HepG2 (cell line): ENCODE data around the gene R3HDM4. TPM values are rescaled to one million over a fixed set of nuclear protein-coding genes. Genes with fewer than 3 reads are reported as not detected.

ENCODE experiments used
- AGO1 ChIP-seq: fragments of 200-400 bp; formaldehyde crosslinking; IDR thresholded peaks from 2 replicates; pipeline ENCODE4 v1.6.1; 2017; ENCODE audit warnings: mild to moderate bottlenecking, low read depth, low read length, moderate library complexity; ENCODE audit not compliant: poor library complexity, severe bottlenecking
- ATF7 ChIP-seq, 2 experiments: fragments of 450-650 bp in 1 of 2; sonication (generic) in 1 of 2; formaldehyde crosslinking in 1 of 2; IDR thresholded peaks; 2 replicates each; pipeline versions ENCODE4 v1.4.0 to v1.6.1; 2016 to 2020; ENCODE audit warnings: antibody characterized with exemption in 1 of 2, mild to moderate bottlenecking in 1 of 2, missing genetic modification reagents in 1 of 2
- ATM ChIP-seq: fragments of 450-650 bp; IDR thresholded peaks from 2 replicates; pipeline ENCODE4 v1.7.1; 2017; ENCODE audit warnings: mild to moderate bottlenecking, borderline replicate concordance
- CEBPG ChIP-seq: IDR thresholded peaks from 2 replicates; pipeline ENCODE4 v1.6.1; 2016
- GABPB1 ChIP-seq: IDR thresholded peaks from 2 replicates; pipeline ENCODE4 v1.6.1; 2016; ENCODE audit warnings: mild to moderate bottlenecking, missing genetic modification reagents, moderate library complexity, missing compliant biosample characterization
- KAT7 ChIP-seq: IDR thresholded peaks from 2 replicates; pipeline ENCODE4 v1.6.1; 2018; ENCODE audit warnings: borderline replicate concordance, missing compliant biosample characterization
- KMT2A ChIP-seq: sonication (generic); formaldehyde crosslinking; IDR thresholded peaks from 2 replicates; pipeline ENCODE4 v1.4.0; 2020; ENCODE audit warnings: missing genetic modification reagents
- SIN3A ChIP-seq: IDR thresholded peaks from 2 replicates; pipeline ENCODE4 v1.6.1; 2011; ENCODE audit warnings: low read depth, mild to moderate bottlenecking, control low read depth, low read length, borderline replicate concordance
- SP140L ChIP-seq: sonication (generic); formaldehyde crosslinking; IDR thresholded peaks from 2 replicates; pipeline ENCODE4 v1.4.0; 2020; ENCODE audit warnings: missing genetic modification reagents, borderline replicate concordance
- ZGPAT ChIP-seq: IDR thresholded peaks from 2 replicates; pipeline ENCODE4 v1.6.1; 2016; ENCODE audit warnings: mild to moderate bottlenecking
- ZHX2 ChIP-seq, 2 experiments: sonication (generic) in 1 of 2; formaldehyde crosslinking in 1 of 2; IDR thresholded peaks; 2 replicates each; pipeline versions ENCODE4 v1.6.1 to v1.9.0; 2014 to 2022; ENCODE audit warnings: antibody characterized with exemption in 1 of 2, borderline replicate concordance in 1 of 2, inconsistent platforms in 1 of 2, low read depth in 1 of 2, missing genetic modification reagents in 1 of 2
- ZNF3 ChIP-seq: IDR thresholded peaks from 2 replicates; pipeline ENCODE4 v1.7.0; 2017; ENCODE audit warnings: inconsistent platforms
- ZNF331 ChIP-seq: sonication (generic); formaldehyde crosslinking; IDR thresholded peaks from 2 replicates; pipeline ENCODE4 v1.4.0; 2020; ENCODE audit warnings: missing genetic modification reagents
- ZNF550 ChIP-seq: sonication (generic); formaldehyde crosslinking; IDR thresholded peaks from 2 replicates; pipeline ENCODE4 v1.4.0; 2020; ENCODE audit warnings: mild to moderate bottlenecking, missing genetic modification reagents, borderline replicate concordance
- ZNF572 ChIP-seq: sonication (generic); formaldehyde crosslinking; IDR thresholded peaks from 2 replicates; pipeline ENCODE4 v1.5.1; 2020; ENCODE audit warnings: mild to moderate bottlenecking, missing genetic modification reagents
- ZNF678 ChIP-seq: sonication (generic); formaldehyde crosslinking; IDR thresholded peaks from 2 replicates; pipeline ENCODE4 v1.4.0; 2020; ENCODE audit warnings: mild to moderate bottlenecking, missing genetic modification reagents
- ZNF766 ChIP-seq: sonication (generic); formaldehyde crosslinking; IDR thresholded peaks from 2 replicates; pipeline ENCODE4 v1.5.0; 2020; ENCODE audit warnings: missing genetic modification reagents, borderline replicate concordance
- ZNF841 ChIP-seq: sonication (generic); formaldehyde crosslinking; IDR thresholded peaks from 2 replicates; pipeline ENCODE4 v1.8.1; 2023; ENCODE audit warnings: missing genetic modification reagents, borderline replicate concordance
- polyA plus RNA-seq, 8 experiments: library from polyadenylated mRNA; depleted of rRNA in 3 of 8; stranded (reverse) in 7 of 8; unstranded in 1 of 8; fragments of >200 nt; fragmentation: Illumina TruSeq in 4 of 8; extraction: Trizol in 4 of 8; gene quantifications; 2 replicates each; pipeline versions ENCODE4 v1.2.1 to v1.2.3, GENCODE V29; 2011 to 2016; ENCODE audit warnings: low read depth in 4 of 8, missing spikeins in 1 of 8, mixed read lengths in 1 of 8; ENCODE audit not compliant: insufficient read depth in 1 of 8
- total RNA-seq, 5 experiments: library from RNA; depleted of rRNA; stranded (reverse); fragments of >200 nt; fragmentation: Illumina TruSeq; extraction: Trizol; gene quantifications; 2 replicates each; pipeline ENCODE4 v1.2.3, GENCODE V29; 2016; ENCODE audit warnings: low read depth in 1 of 5
- TF ChIP-seq, protein P1 (sequence below): sonication (generic); formaldehyde crosslinking; IDR thresholded peaks from 2 replicates; pipeline ENCODE4 v1.5.0; 2020; ENCODE audit warnings: mild to moderate bottlenecking, missing genetic modification reagents

R3HDM4 gene
- total and polyA plus RNA-seq, 2 of the 13 experiments (the other 11 are each of a cell fraction or from before 2014, with no cell fraction given): 26.2 to 26.9 TPM

DNA sequence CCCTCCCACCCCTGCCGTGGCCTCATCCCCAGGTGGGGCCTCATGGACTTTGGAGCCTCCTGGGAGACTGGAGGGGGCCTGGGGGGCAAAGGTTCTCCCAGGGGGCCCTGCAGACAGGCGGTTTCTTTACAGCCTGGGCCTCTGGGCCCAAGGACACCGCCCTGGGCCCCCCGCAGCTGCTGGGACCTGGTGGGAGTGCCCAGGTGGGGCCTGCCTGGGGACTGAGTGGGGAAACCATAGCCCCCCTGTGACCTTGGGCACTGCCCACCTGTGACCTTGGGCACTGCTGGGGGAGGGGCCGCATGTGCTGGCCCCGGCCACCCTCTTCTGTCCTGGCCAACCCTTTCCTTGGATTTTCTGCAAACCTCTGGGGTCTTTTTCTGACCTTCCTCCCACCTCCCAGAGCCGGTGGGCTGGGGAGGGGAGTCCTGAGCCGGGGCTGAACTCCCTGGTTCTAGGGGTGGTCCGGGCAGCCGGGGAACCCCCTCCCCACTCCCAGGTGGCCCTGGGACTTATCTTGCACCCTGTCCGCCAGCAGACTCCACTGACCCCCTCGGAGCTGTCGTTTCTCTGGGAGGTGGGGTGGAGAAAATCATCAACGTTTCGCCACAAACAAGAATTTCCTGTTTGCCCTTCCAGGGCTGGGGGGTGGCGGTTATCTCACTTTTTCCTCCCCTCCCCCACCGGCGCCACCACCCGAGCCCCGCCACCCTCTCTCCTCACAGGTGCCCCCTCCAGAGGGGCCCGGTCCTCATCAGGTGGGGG, 39.8 kb upstream of the R3HDM4 start (continued):
- TF ChIP-seq ZHX2 (IDR thresholded peaks at IDR 0.05; ENCODE audit: low read depth) (no peak; the same call in 1 of the 2 replicates), ZHX2 (CRISPR knock-in tag; IDR thresholded peaks at IDR 0.05; ENCODE audit: borderline replicate concordance) (no peak), ZNF3 (CRISPR knock-in tag) (no peak), SIN3A (peak; percentile 45; the same call in 1 of the 2 replicates), ZNF550 (CRISPR knock-in tag) (no peak), KAT7 (peak; percentile 71; the same call in 1 of the 2 replicates), SP140L (CRISPR knock-in tag) (no peak), ZNF766 (CRISPR knock-in tag) (0 out of 2 replicates have a peak, but pooled peaks have one; percentile 84), ZNF572 (peak; percentile 45; the same call in 1 of the 2 replicates), ZNF678 (no peak; the same call in 1 of the 2 replicates), ATF7 (IDR thresholded peaks at IDR 0.05) (no peak), ATF7 (CRISPR knock-in tag; IDR thresholded peaks at IDR 0.05) (0 out of 2 replicates have a peak, but pooled peaks have one; percentile 39), KMT2A (CRISPR knock-in tag) (no peak), ZNF841 (CRISPR knock-in tag) (no peak), ZNF331 (CRISPR knock-in tag) (no peak; the same call in none of the 2 replicates), ATM (no peak), GABPB1 (peak; percentile 81), CEBPG (CRISPR knock-in tag) (peak; percentile 47; the same call in 1 of the 2 replicates), ZGPAT (CRISPR knock-in tag) (peak; percentile 97), AGO1 (peak; percentile 49)
- TF ChIP-seq, protein P1, sequence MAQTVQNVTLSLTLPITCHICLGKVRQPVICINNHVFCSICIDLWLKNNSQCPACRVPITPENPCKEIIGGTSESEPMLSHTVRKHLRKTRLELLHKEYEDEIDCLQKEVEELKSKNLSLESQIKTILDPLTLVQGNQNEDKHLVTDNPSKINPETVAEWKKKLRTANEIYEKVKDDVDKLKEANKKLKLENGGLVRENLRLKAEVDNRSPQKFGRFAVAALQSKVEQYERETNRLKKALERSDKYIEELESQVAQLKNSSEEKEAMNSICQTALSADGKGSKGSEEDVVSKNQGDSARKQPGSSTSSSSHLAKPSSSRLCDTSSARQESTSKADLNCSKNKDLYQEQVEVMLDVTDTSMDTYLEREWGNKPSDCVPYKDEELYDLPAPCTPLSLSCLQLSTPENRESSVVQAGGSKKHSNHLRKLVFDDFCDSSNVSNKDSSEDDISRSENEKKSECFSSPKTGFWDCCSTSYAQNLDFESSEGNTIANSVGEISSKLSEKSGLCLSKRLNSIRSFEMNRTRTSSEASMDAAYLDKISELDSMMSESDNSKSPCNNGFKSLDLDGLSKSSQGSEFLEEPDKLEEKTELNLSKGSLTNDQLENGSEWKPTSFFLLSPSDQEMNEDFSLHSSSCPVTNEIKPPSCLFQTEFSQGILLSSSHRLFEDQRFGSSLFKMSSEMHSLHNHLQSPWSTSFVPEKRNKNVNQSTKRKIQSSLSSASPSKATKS (CRISPR knock-in tag): no peak
